Coronary artery (tissue), 2 donors: ENCODE results near the gene STEAP4.

Experiments used
- DNase-seq: peaks from one replicate; pipeline ENCODE4 v3.0.0-alpha.2; 2017; ENCODE audit warnings: low spot score
- H3K27ac ChIP-seq, 2 donors: fragments of 200-600 bp; sonication (generic); one replicate each; pipeline ENCODE4 v1.5.1; 2016 to 2019
- H3K4me3 ChIP-seq: fragments of 200-600 bp; sonication (generic); 2 replicates; pipeline ENCODE4 v1.5.1; 2016; ENCODE audit warnings: mild to moderate bottlenecking, moderate library complexity
- TF ChIP-seq, protein P1 (sequence below): fragments of 200-600 bp; sonication (generic); IDR thresholded peaks from one replicate; pipeline ENCODE4 v1.5.1; 2019; ENCODE audit warnings: antibody characterized with exemption

The STEAP4 gene

DNA sequence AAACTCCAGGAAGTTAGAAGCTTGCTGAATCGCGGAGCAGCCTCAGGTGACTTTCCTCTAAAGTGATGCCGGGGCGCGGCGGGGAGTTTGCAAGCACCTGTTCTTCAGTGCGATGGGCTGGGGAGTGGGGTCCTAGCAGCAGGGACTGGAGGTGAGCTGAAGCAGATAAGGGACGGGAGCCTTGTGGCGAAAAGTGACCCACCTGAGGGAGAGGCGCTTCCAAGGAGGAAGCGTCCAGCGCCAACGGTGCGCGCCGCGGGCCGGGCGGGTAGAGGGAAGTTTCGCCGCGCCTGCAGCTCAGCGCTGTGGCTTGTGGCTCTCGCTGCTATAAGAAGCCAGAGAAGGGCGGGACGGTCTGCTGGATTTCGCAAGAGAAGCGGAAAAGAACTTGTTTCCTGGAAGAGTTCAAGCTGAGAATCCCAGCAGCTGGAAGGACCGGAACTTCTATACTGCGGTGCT, at the start of gene STEAP4:
Gene STEAP4, minus strand, starts transcription at position 305 of the 459 bp plus-strand sequence. CDS start 22,625 bp downstream, outside the sequence.
- DNase-seq, result peak; percentile 77
- Histone ChIP-seq H3K4me3 (peak within 1 kb of the TSS; percentile 65), H3K27ac (peak within 1 kb of the TSS in 1 of 2 donors; percentile 54)
- TF ChIP-seq, protein P1, sequence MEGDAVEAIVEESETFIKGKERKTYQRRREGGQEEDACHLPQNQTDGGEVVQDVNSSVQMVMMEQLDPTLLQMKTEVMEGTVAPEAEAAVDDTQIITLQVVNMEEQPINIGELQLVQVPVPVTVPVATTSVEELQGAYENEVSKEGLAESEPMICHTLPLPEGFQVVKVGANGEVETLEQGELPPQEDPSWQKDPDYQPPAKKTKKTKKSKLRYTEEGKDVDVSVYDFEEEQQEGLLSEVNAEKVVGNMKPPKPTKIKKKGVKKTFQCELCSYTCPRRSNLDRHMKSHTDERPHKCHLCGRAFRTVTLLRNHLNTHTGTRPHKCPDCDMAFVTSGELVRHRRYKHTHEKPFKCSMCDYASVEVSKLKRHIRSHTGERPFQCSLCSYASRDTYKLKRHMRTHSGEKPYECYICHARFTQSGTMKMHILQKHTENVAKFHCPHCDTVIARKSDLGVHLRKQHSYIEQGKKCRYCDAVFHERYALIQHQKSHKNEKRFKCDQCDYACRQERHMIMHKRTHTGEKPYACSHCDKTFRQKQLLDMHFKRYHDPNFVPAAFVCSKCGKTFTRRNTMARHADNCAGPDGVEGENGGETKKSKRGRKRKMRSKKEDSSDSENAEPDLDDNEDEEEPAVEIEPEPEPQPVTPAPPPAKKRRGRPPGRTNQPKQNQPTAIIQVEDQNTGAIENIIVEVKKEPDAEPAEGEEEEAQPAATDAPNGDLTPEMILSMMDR, result no peak

DNA sequence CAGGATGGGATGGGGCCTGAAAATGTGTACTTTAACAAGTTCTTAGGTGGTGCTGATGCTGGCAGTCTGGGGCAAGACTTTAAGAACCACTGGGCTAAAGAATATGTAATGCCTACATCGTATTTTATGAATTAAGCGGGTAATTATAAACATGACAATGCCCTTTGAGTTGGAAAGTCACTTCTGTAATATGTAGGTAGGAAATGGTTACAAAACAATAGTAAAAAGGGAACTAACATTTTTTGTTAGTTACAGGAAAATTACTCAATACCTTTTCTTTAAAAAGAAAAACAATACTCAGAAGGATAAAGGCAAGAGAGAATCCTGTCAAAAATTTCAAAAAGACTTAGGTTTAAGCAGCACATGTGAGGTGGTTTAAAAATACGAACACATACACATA, 48.3 kb upstream of the STEAP4 start:
- TF ChIP-seq, protein P1, result no peak
- no peak for DNase-seq
- Histone ChIP-seq H3K27ac (no peak overlapping the region), H3K4me3 (no peak overlapping the region)

DNA sequence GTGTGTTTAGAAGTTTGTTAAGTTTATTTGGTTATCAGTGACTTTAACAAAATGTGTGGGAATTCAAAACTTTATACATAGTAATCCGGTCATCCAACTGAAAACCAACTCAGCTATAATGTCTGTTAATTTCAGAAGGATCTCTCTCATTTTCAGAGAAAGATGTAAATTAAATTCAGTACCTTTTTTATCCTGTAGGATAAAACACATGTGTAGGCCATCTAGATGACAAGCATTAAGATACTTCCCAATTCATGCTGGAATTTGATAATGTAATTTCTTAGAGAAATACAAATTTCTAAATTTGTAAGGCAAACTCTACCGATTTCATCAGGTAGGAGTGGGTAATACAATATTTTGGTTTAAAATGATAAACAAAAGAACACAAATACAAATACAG, 43.4 kb upstream of the STEAP4 start:
- no peak overlapping the region for H3K4me3 ChIP-seq
- no peak overlapping the region for H3K27ac ChIP-seq
- DNase-seq, result no peak
- TF ChIP-seq, protein P1, result no peak

DNA sequence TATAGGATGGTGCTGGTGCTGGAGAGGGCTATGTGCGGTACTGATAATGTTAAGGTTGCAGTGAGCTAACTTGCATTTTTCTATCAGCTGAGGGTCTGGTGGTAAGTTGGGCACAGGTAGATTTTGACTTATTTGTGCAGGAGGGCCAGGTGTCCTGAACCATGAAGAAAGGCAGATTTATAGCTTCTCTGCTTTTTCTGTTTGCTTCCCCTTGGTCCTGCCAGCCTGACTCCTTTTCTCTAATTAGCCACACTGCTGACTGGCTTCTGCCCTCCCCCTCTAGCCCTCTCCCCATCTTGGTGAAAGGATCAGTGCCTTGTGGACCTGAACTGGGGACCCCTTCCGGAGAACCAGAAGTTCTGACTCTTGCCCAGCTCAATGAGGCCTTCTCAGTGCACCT, 40.8 kb upstream of the STEAP4 start:
- no peak overlapping the region for H3K27ac ChIP-seq
- H3K4me3 ChIP-seq, result no peak overlapping the region
- no peak for DNase-seq
- TF ChIP-seq, protein P1, result no peak

DNA sequence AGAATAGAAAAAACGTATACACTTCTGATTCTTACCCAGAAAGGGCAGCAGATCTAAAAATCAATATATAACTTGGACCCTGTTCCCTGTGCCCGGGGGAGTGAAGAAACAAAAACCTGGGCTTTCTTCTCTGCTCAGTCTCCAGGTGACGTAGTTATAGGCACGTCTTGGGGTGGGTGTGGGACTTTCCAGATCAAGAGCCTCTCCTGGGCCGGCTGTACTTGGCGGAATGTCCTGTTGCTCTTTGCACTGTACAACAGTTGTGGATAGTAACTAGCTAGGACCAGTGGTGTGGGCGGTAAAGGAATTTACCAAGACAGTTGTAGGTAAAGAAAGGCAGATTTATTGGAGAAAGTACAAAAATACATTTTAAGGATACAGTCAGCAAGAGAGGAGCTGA, 40.4 kb upstream of the STEAP4 start:
- TF ChIP-seq, protein P1, result no peak
- H3K27ac ChIP-seq, result no peak overlapping the region
- no peak overlapping the region for H3K4me3 ChIP-seq
- no peak for DNase-seq

DNA sequence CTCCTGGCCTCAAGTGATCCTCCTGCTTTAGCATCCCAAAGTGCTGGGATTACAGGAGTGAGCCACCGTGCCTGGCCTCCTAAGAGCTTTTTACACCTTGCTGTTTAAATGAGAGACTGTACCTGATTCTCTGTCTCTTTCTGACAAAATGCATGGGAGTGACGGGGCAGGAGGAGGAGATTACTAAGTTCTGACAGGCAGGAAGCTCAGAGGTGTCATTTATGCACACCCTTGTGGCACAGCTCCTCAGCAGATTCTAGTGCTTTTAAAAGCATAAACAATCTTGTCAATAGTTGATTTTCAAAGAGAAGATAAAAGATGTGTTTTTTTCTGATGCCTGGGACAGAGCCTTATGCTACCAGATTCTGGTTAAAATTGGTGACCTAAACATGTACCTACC, 39.7 kb upstream of the STEAP4 start:
- TF ChIP-seq, protein P1, result no peak
- no peak for DNase-seq
- Histone ChIP-seq H3K4me3 (no peak overlapping the region), H3K27ac (no peak overlapping the region)

DNA sequence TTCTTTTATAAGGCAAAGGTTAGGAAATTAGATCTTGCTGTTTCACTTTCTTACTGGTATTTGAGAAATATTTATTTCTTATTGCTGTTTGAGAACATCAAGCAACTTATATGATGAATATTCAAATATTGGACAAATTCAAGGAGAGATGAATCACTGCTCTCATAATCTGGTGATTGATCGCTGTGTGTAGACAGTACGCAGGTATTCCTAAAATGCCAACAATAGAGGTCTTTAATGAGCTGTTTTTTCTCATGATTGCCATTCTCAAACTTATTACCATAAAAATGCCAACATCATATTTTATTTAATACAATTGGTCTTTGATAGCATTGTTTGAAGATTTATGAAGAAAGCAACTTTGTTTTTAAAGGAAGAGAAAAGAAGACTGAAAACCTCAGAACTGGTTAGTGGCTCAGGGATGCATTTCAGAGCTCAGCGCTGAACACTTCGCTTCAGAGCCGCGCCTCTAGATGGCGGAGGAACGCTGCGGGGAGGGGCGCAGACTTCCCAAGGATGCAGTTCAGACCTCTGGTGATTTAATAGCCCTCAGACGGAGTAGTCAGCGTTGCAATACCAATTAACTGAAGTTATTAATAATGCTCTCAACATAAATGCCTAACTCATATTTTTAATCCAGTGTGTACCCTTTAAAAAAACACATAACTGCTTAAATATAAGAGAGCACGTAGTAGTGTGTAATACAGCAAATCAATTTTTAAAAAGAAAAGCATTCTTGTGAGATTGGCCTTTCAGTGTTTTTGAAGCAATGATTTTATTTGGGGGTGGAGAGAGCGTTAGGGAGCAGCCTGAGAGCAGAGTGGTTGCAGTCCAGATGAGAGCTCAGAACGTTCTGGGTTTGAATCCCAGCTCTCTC, 38.5 kb upstream of the STEAP4 start:
- no peak overlapping the region for H3K27ac ChIP-seq
- no peak overlapping the region for H3K4me3 ChIP-seq
- no peak for DNase-seq
- TF ChIP-seq, protein P1, result no peak
